Measurements from ENCODE around the gene GIGYF2. TPM values are rescaled to one million over a fixed set of nuclear protein-coding genes. Genes with fewer than 3 reads are reported as not detected.

GIGYF2 gene
- total RNA-seq, 1 experiment from 2014 or later: 55.3 TPM

GRCh38 chr2:232721261-232721660, 24.1 kb downstream of the GIGYF2 start:
- H3K18ac ChIP-seq (ENCODE audit: insufficient read length, low read depth, low read length): no peak overlapping the region
- no peaks in the 10 kb centered on the region for H4K20me1 ChIP-seq (ENCODE audit: control insufficient read depth, insufficient read depth, insufficient read length)
- H3K9ac ChIP-seq (ENCODE audit: extremely low read depth, insufficient read length, low read length): no peak overlapping the region
- no peak overlapping the region for H2BK12ac ChIP-seq (ENCODE audit: insufficient read length, low read depth, low read length)
- H3T11ph ChIP-seq (ENCODE audit: low read length): no peak overlapping the region
- no peak overlapping the region for H2BK5ac ChIP-seq (ENCODE audit: insufficient read length, low read length)
- no peak overlapping the region for H3K56ac ChIP-seq (ENCODE audit: insufficient read length, low read depth, low read length)
- H2BK120ac ChIP-seq (ENCODE audit: low read depth, low read length, poor library complexity, severe bottlenecking): no peak overlapping the region
- no peak for TF ChIP-seq CTCF (conservative IDR thresholded peaks at IDR 0.05)
- H3K9me3 ChIP-seq (ENCODE audit: control insufficient read depth, low read depth, low read length): no peaks in the 10 kb centered on the region
- no peaks in the 10 kb centered on the region for H3K4me1 ChIP-seq (ENCODE audit: insufficient read depth, low read length)
- Mint-ChIP-seq H3K27me3 (ENCODE audit: low read depth) (no peaks in the 10 kb centered on the region), H3K27ac (no peak overlapping the region), H3K4me1 (peaks cover 5 to 8% of the 10 kb centered on the region in 2 experiments; a peak in 3 of 4 replicates), H3K4me3 (no peak overlapping the region), H3K9me3 (no peaks in the 10 kb centered on the region; a peak in 1 of 5 replicates), H3K36me3 (ENCODE audit: insufficient read depth in 1 of 3, low read depth in 3 of 3) (peaks cover 11 to 49% (median 31%) of the 10 kb centered on the region in 3 experiments)
- no peak overlapping the region for H3K23ac ChIP-seq (ENCODE audit: insufficient read length, low read depth, low read length)
- no peak overlapping the region for H4K5ac ChIP-seq (ENCODE audit: insufficient read length, low read depth, low read length)
- no peak overlapping the region for H4K91ac ChIP-seq (ENCODE audit: insufficient read length, low read depth, low read length)
- no peak overlapping the region for H3K4me2 ChIP-seq (ENCODE audit: insufficient read depth, insufficient read length, low read length)
- no peaks in the 10 kb centered on the region for H3K23me2 ChIP-seq (ENCODE audit: insufficient read length, low read depth, low read length, poor library complexity, severe bottlenecking)
- H2AK5ac ChIP-seq (ENCODE audit: insufficient read length, low read length): no peak overlapping the region
- H3K27ac ChIP-seq (ENCODE audit: insufficient read length, low read depth, low read length): no peak overlapping the region
- H3K27me3 ChIP-seq (ENCODE audit: insufficient read depth, low read length): no peaks in the 10 kb centered on the region
- H2BK20ac ChIP-seq (ENCODE audit: low read depth, low read length, poor library complexity, severe bottlenecking): no peak overlapping the region
- no peak overlapping the region for H4K8ac ChIP-seq (replicated peaks; ENCODE audit: insufficient read length, low read depth, low read length)
- DNase-seq: no peak
- no CpG with 5 or more reads among the region's 2 CpGs for WGBS (ENCODE audit: extremely low coverage, insufficient read length, low lambda C conversion rate)
- no peak overlapping the region for H2BK15ac ChIP-seq (ENCODE audit: low read depth, low read length)
- no peak overlapping the region for H2AFZ ChIP-seq (ENCODE audit: low read length)
- no peak overlapping the region for H3K14ac ChIP-seq (ENCODE audit: insufficient read depth, low read length)
- no peak overlapping the region for H3K4ac ChIP-seq (ENCODE audit: low read depth, low read length)
- H3K79me2 ChIP-seq (ENCODE audit: insufficient read depth, low read length): peaks cover 6% of the 10 kb centered on the region; the same call in 1 of the 2 replicates
- H3K79me1 ChIP-seq (ENCODE audit: insufficient read depth, low read depth, low read length, poor library complexity, severe bottlenecking): peaks cover 7% of the 10 kb centered on the region

All from H9 (cell line).